Endothelial cell of umbilical vein (primary cell): ENCODE measurements around the gene SLC35E3. TPM values are rescaled to one million over a fixed set of nuclear protein-coding genes. Genes with fewer than 3 reads are reported as not detected.

ENCODE experiments used
- BruUV-seq: library from RNA; stranded (reverse); fragments of 400-500 nt; replicated peaks from 2 replicates; lab custom pipeline; 2021; lab: Mats Ljungman, UMichigan
- CTCF ChIA-PET: fragments of 300-600, 350-600 bp; sonication (Branson Sonifier 250); formaldehyde crosslinking; loops from one replicate; lab custom pipeline; 2021; ENCODE audit warnings: antibody characterized with exemption, inconsistent platforms; lab: Charles Lee
- POLR2A ChIA-PET: fragments of 300-600, 350-600 bp; sonication (Branson Sonifier 250); formaldehyde crosslinking; loops from one replicate; lab custom pipeline; 2021; ENCODE audit warnings: antibody characterized with exemption, inconsistent platforms; lab: Charles Lee
- DNase-seq: peaks from one replicate; pipeline ENCODE4 v3.0.0-alpha.2; 2011; ENCODE audit warnings: low read depth, low spot score
- FAIRE-seq: peaks from 2 replicates; lab custom pipeline; 2011; peaks lifted over from hg19 to GRCh38; lab: Jason Lieb, UNC
- H2AFZ ChIP-seq: 2 replicates; pipeline ENCODE4 v1.6.0; 2012; ENCODE audit warnings: low read depth, low read length, control low read depth, inconsistent platforms
- H3K27ac ChIP-seq: 2 replicates; pipeline ENCODE4 v1.5.1; 2011; ENCODE audit warnings: low read depth, mild to moderate bottlenecking, control low read depth, low read length, moderate library complexity; ENCODE audit not compliant: insufficient read depth
- H3K27me3 ChIP-seq, 2 experiments: 2 replicates each; pipeline versions ENCODE4 v1.6.0 to v1.6.1; 2011; ENCODE audit warnings: low read length in 2 of 2, mixed read lengths in 1 of 2; ENCODE audit not compliant: control insufficient read depth in 2 of 2, insufficient read depth in 2 of 2
- H3K36me3 ChIP-seq, 2 experiments: 2 replicates in 1 of 2; 3 replicates in 1 of 2; pipeline ENCODE4 v1.5.1; 2011; ENCODE audit warnings: low read length in 2 of 2, mild to moderate bottlenecking in 1 of 2, moderate library complexity in 1 of 2; ENCODE audit not compliant: control insufficient read depth in 2 of 2, insufficient read depth in 2 of 2; ENCODE audit errors: extremely low read depth in 1 of 2
- H3K4me1 ChIP-seq: 3 replicates; pipeline ENCODE4 v1.5.1; 2011; ENCODE audit warnings: mild to moderate bottlenecking, low read length; ENCODE audit not compliant: control insufficient read depth, insufficient read depth; ENCODE audit errors: extremely low read depth
- H3K4me2 ChIP-seq: 2 replicates; pipeline ENCODE4 v1.6.1; 2011; ENCODE audit warnings: low read length, control low read depth, mixed read lengths; ENCODE audit not compliant: insufficient read depth
- H3K4me3 ChIP-seq, 3 experiments: fragments of 200-600 bp in 1 of 3; sonication (generic), shearing (Covaris generic) in 1 of 3; replicated peaks in 1 of 3; 2 replicates each; pipeline ENCODE4 v1.5.1; 2011 to 2016; ENCODE audit warnings: control low read depth in 3 of 3, low read length in 3 of 3, mild to moderate bottlenecking in 2 of 3, inconsistent platforms in 1 of 3, low read depth in 1 of 3, moderate library complexity in 1 of 3; ENCODE audit not compliant: insufficient read depth in 1 of 3
- H3K79me2 ChIP-seq: 2 replicates; pipeline ENCODE4 v1.6.0; 2012; ENCODE audit warnings: low read length, inconsistent platforms; ENCODE audit not compliant: control insufficient read depth, insufficient read depth
- H3K9ac ChIP-seq: replicated peaks from 2 replicates; pipeline ENCODE3; 2011; ENCODE audit warnings: low read length, control low read depth; ENCODE audit not compliant: insufficient read depth; ENCODE audit errors: extremely low read depth
- H3K9me1 ChIP-seq: replicated peaks from 3 replicates; pipeline ENCODE4 v1.6.0; 2011; ENCODE audit warnings: mild to moderate bottlenecking, low read length; ENCODE audit not compliant: control insufficient read depth, insufficient read depth; ENCODE audit errors: extremely low read depth
- H3K9me3 ChIP-seq: replicated peaks from 2 replicates; pipeline ENCODE4 v1.5.1; 2012; ENCODE audit warnings: low read length, inconsistent platforms; ENCODE audit not compliant: control insufficient read depth, insufficient read depth
- H4K20me1 ChIP-seq: replicated peaks from 2 replicates; pipeline ENCODE3; 2011; ENCODE audit warnings: mild to moderate bottlenecking, low read length; ENCODE audit not compliant: control insufficient read depth, insufficient read depth; ENCODE audit errors: extremely low read depth
- CTCF ChIP-seq, 2 donors: IDR thresholded peaks; 1 replicate in 1 of 2; 2 replicates in 1 of 2; pipeline ENCODE4 v1.5.1; 2011; ENCODE audit warnings: low read length in 2 of 2, mild to moderate bottlenecking in 2 of 2, moderate library complexity in 2 of 2, control low read depth in 1 of 2, inconsistent platforms in 1 of 2, low read depth in 1 of 2; ENCODE audit not compliant: insufficient read depth in 1 of 2; ENCODE audit errors: extremely low read depth in 1 of 2
- JUN ChIP-seq: IDR thresholded peaks from 2 replicates; pipeline ENCODE4 v1.6.1; 2011; ENCODE audit warnings: borderline replicate concordance, low read depth; ENCODE audit not compliant: insufficient read length, insufficient read depth
- POLR2AphosphoS5 ChIP-seq: IDR thresholded peaks from 2 replicates; pipeline ENCODE4 v1.6.1; 2012; ENCODE audit warnings: low read depth, mild to moderate bottlenecking, control low read depth, low read length, moderate library complexity; ENCODE audit not compliant: insufficient read depth
- dilution Hi-C: fragments of 300-500 bp; cut with MboI; formaldehyde crosslinking; loops from one replicate; pipeline ENCODE4 v1.15.0; 2019; ENCODE audit warnings: low sequenced_read_pairs; ENCODE audit not compliant: extremely low pct_ligation_motif_present
- intact Hi-C: fragments of 100-400 bp; cut with micrococcal nuclease; formaldehyde crosslinking; loops from one replicate; pipeline ENCODE4 v1.10.0; 2022
- polyA plus RNA-seq, 4 experiments: library from polyadenylated mRNA; depleted of rRNA in 3 of 4; stranded (reverse) in 3 of 4; unstranded in 1 of 4; fragments of >200 nt; gene quantifications; 2 replicates each; pipeline versions ENCODE4 v1.2.1 to v1.2.3, GENCODE V29; 2011 to 2012; ENCODE audit warnings: missing spikeins in 1 of 4
- total RNA-seq: library from RNA; stranded (reverse); gene quantifications from 2 replicates; pipeline ENCODE4 v1.2.3, GENCODE V29; 2021

Gene SLC35E3
- total and polyA plus RNA-seq, 2 donors (not counting 3 experiments of a cell fraction or from before 2014, with no cell fraction given), result 8.1 to 13.8 TPM

DNA sequence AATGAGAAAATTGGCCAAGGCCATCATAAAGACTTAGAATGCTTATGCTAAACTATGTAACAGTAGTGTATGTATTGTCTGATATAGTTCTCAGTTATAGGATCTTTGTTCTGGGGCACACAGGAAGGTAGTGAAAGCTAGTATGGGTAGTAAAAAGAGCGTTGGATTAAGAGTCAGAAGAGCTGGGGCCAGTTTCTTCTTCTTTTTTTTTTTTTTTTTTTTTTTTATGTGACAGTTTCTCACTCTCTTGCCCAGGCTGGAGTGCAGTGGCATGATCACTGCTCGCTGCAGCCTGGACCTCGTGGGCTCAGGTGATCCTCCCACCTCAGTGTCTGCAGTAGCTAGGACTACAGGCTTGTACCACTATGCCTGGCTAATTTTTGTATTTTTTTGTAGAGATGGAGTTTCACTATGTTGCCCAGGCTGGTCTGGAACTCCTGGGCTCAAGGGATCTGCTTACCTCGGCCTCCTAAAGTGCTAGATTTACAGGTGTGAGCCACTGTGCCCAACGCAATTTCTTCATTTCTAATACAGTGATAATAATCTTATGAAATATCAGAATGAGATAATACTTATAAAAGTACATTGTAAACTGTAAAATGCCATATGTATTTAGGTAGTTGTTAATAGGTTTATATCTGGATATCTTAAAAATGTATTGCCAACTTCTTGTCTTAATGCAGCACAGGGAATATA, 69.4 kb downstream of the SLC35E3 start:
- Histone ChIP-seq H4K20me1 (peaks cover 30% of the 10 kb centered on the region), H3K27ac (no peak overlapping the region), H3K9me3 (no peaks in the 10 kb centered on the region), H3K4me3 (peak overlapping the region in 1 of 3 experiments; percentile 84), H3K9me1 (no peaks in the 10 kb centered on the region), H3K79me2 (peaks cover 86% of the 10 kb centered on the region), H3K36me3 (peaks cover 5 to 34% of the 10 kb centered on the region in 2 experiments), H3K27me3 (no peaks in the 10 kb centered on the region), H2AFZ (no peak overlapping the region), H3K4me1 (peaks cover 5% of the 10 kb centered on the region), H3K4me2 (peak overlapping the region; percentile 39), H3K9ac (no peak overlapping the region)
- FAIRE-seq (no peak), DNase-seq (no peak)
- BruUV-seq, result no TSS peak
- TF ChIP-seq JUN (no peak), POLR2AphosphoS5 (peak; percentile 17)
- POLR2A ChIA-PET, result interaction anchor here (0.5 kb wide), 1 partner anchor 79 kb away, joined by 5 read pairs; no protein-coding TSS in a partner anchor
- CTCF ChIA-PET, result interaction anchor here (1.1 to 2.3 kb wide), 2 partner anchors 16 to 29 kb away, joined by 3 to 20 read pairs; no protein-coding TSS in a partner anchor
- dilution Hi-C loops (no loop called here), intact Hi-C loops (no loop called here)

- Histone ChIP-seq H3K4me2 (peak overlapping the region; percentile 39), H4K20me1 (peaks cover 30% of the 10 kb centered on the region), H3K9ac (no peak overlapping the region)
Measured at GRCh38 chr12:68815928-68816800, 70.2 kb downstream of the SLC35E3 start.

More at GRCh38 chr12:68815928-68816800, 70.2 kb downstream of the SLC35E3 start:
- no peak for TF ChIP-seq JUN
- TF ChIP-seq CTCF (IDR thresholded peaks at IDR 0.05; ENCODE audit: extremely low read depth in 1 of 2, insufficient read depth in 1 of 2, low read depth in 1 of 2, low read length in 2 of 2), result no peak
- H3K9me1 ChIP-seq, result no peaks in the 10 kb centered on the region
- BruUV-seq, result no TSS peak
- POLR2A ChIA-PET, result no interaction called here
- no peaks in the 10 kb centered on the region for H3K9me3 ChIP-seq
- H3K27ac ChIP-seq, result no peak overlapping the region
- H3K4me1 ChIP-seq, result peaks cover 5% of the 10 kb centered on the region
- dilution Hi-C loops, result no loop called here
- CTCF ChIA-PET, result interaction anchor here (1.1 to 2.3 kb wide), 2 partner anchors 15 to 29 kb away, joined by 3 to 20 read pairs; no protein-coding TSS in a partner anchor
- FAIRE-seq (no peak), DNase-seq (no peak)
- peaks cover 85% of the 10 kb centered on the region for H3K79me2 ChIP-seq
- no peak overlapping the region for H2AFZ ChIP-seq
- intact Hi-C loops, result no loop called here
- H3K4me3 ChIP-seq, result no peak overlapping the region
- peaks cover 5 to 40% of the 10 kb centered on the region in 2 experiments for H3K36me3 ChIP-seq
- no peaks in the 10 kb centered on the region for H3K27me3 ChIP-seq
